ENCODE data around the gene GPN2. TPM values are rescaled to one million over a fixed set of nuclear protein-coding genes. Genes with fewer than 3 reads are reported as not detected.
A peak's percentile ranks its signal among the peaks of the same experiment; 100 is the strongest.

GPN2 gene
- total and polyA plus RNA-seq, 5 experiments from 2014 or later: 9.7 to 35.4 (median 14.8) TPM

DNA sequence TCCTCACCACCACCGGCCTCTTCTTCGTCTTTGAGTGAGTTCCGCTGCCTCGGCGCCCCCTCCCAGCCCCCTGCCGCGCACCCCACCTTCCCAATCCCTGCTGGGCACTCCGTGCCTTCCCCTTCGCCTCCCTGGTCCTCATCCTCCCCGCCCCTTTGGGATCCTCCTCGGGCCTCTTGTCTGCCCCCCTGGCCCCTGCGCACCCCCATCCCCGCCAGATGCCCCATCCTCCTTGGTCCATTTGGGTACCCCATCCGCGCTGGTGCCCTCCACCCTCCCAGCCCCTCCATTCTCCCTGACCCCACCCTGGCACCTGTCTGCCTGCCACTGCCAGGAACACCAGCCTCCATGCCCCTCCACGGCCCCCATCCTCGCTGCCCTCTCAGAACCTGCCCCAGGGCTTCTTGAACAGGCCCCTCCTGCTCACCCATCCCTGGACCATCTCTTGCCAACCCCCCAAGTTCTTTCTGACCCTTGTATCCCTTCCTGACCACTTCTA is 62.9 kb downstream of the GPN2 start:
- DNase-seq (no peak), ATAC-seq (no peak)
- Mint-ChIP-seq H3K9me3 (no peaks in the 10 kb centered on the region), H3K4me1 (peaks cover 40 to 72% (median 68%) of the 10 kb centered on the region in 4 donors), H3K4me3 (peak overlapping the region; percentile 91 to 96 (median 94)), H3K36me3 (peaks cover 0 to 8% (median 0%) of the 10 kb centered on the region in 3 donors), H3K27me3 (no peaks in the 10 kb centered on the region), H3K27ac (peak overlapping the region; percentile 84 to 100 (median 97))
- POLR2A ChIA-PET: interaction anchor here (0.7 to 1.1 kb wide), 2 partner anchors 63 to 279 kb away, joined by 3 to 4 read pairs; partner anchors contain the start of gene GPN2

GRCh38 chr1:26826261-26827105 is 63.6 kb downstream of the GPN2 start, which contains the start of gene ZDHHC18:
Gene ZDHHC18, plus strand, starts transcription at chr1:26826688. Its CDS starts 117 bp downstream, at chr1:26826805.
- POLR2A ChIA-PET: interaction anchor here (1.0 to 1.1 kb wide), 2 partner anchors 16 to 64 kb away, joined by 4 to 5 read pairs; partner anchors contain the start of gene GPN2
- ATAC-seq (peak; percentile 88 to 89), DNase-seq (peak; percentile 48 to 80 (median 74))
- H3K36me3 Mint-ChIP-seq: peaks cover 0 to 7% (median 0%) of the 10 kb centered on the region in 3 donors
- peaks cover 35 to 66% (median 62%) of the 10 kb centered on the region in 4 donors for H3K4me1 Mint-ChIP-seq
- H3K27me3 Mint-ChIP-seq: no peaks in the 10 kb centered on the region
- H3K27ac Mint-ChIP-seq: peak within 1 kb of the TSS; percentile 93 to 100 (median 97)
- peak within 1 kb of the TSS; percentile 91 to 97 (median 94) for H3K4me3 Mint-ChIP-seq
- no peaks in the 10 kb centered on the region for H3K9me3 Mint-ChIP-seq

Other genes with a start within 250 kb of the GPN2 start
- gene ARID1A, start 194.3 kb downstream of the GPN2 start, total RNA-seq: 100 to 1,000 TPM; 123 TPM
- gene ARID1A, start 194.3 kb downstream of the GPN2 start, polyA plus RNA-seq: 10 to 100 TPM; 21.2 to 32.0 (median 28.9) TPM
- gene PIGV, start 102.3 kb downstream of the GPN2 start, total RNA-seq: 10 to 100 TPM; 25.2 to 27.2 TPM
- 10 to 100 TPM in 1 of 3 donors, 1 to 10 TPM in 2; 8.2 to 14.4 (median 9.6) TPM for gene PIGV, start 102.3 kb downstream of the GPN2 start, polyA plus RNA-seq
- gene ZDHHC18, start 63.6 kb downstream of the GPN2 start, total RNA-seq: 10 to 100 TPM; 29.9 to 37.4 TPM
- 10 to 100 TPM in 2 of 3 donors, 1 to 10 TPM in 1; 4.6 to 17.2 (median 12.8) TPM for gene ZDHHC18, start 63.6 kb downstream of the GPN2 start, polyA plus RNA-seq
- under 1 TPM; 0.38 to 0.47 TPM for gene SFN, start 27.1 kb downstream of the GPN2 start, total RNA-seq
- gene SFN, start 27.1 kb downstream of the GPN2 start, polyA plus RNA-seq: not detected
- gene GPATCH3, start 10.2 kb upstream of the GPN2 start, total RNA-seq: 10 to 100 TPM; 26.4 to 30.3 TPM
- gene GPATCH3, start 10.2 kb upstream of the GPN2 start, polyA plus RNA-seq: 10 to 100 TPM; 10.9 to 15.2 (median 11.5) TPM
- not detected for gene NR0B2, start 23.7 kb upstream of the GPN2 start, total RNA-seq
- gene NR0B2, start 23.7 kb upstream of the GPN2 start, polyA plus RNA-seq: under 1 TPM in 1 of 3 donors, not detected in 2; 0.18 TPM
- 10 to 100 TPM; 46.6 to 48.8 TPM for gene NUDC, start 31.5 kb upstream of the GPN2 start, total RNA-seq
- gene NUDC, start 31.5 kb upstream of the GPN2 start, polyA plus RNA-seq: 100 to 1,000 TPM; 104 to 131 (median 120) TPM
- 1 to 10 TPM; 2.8 to 3.5 TPM for gene KDF1, start 70.2 kb upstream of the GPN2 start, total RNA-seq
- gene KDF1, start 70.2 kb upstream of the GPN2 start, polyA plus RNA-seq: 1 to 10 TPM; 2.8 to 7.7 (median 6.9) TPM
- gene TRNP1, start 103.4 kb upstream of the GPN2 start, total RNA-seq: not detected
- not detected for gene TRNP1, start 103.4 kb upstream of the GPN2 start, polyA plus RNA-seq
- gene TENT5B, start 122.6 kb upstream of the GPN2 start, total RNA-seq: not detected
- not detected for gene TENT5B, start 122.6 kb upstream of the GPN2 start, polyA plus RNA-seq

Measured in naive thymus-derived CD8-positive, alpha-beta T cell (primary cell).